Measurements from ENCODE around the gene SCN4A.
A peak's percentile ranks its signal among the peaks of the same experiment; 100 is the strongest.

GRCh38 chr17:63950940-63951907 lies 21.5 kb downstream of the SCN4A start:
- TF ChIP-seq, protein P1, sequence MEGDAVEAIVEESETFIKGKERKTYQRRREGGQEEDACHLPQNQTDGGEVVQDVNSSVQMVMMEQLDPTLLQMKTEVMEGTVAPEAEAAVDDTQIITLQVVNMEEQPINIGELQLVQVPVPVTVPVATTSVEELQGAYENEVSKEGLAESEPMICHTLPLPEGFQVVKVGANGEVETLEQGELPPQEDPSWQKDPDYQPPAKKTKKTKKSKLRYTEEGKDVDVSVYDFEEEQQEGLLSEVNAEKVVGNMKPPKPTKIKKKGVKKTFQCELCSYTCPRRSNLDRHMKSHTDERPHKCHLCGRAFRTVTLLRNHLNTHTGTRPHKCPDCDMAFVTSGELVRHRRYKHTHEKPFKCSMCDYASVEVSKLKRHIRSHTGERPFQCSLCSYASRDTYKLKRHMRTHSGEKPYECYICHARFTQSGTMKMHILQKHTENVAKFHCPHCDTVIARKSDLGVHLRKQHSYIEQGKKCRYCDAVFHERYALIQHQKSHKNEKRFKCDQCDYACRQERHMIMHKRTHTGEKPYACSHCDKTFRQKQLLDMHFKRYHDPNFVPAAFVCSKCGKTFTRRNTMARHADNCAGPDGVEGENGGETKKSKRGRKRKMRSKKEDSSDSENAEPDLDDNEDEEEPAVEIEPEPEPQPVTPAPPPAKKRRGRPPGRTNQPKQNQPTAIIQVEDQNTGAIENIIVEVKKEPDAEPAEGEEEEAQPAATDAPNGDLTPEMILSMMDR (IDR thresholded peaks at IDR 0.05) = peak in 3 of 6 experiments; percentile 23 to 26 (median 25)
- TF ChIP-seq EP300 (IDR thresholded peaks at IDR 0.05) (no peak), POLR2A (IDR thresholded peaks at IDR 0.05) (no peak), POLR2AphosphoS5 (IDR thresholded peaks at IDR 0.05) (no peak)

Data from upper lobe of left lung (tissue), 4 donors.